Neural cell (in vitro differentiated cells): Measurements from ENCODE around the gene PDE8B.

ENCODE experiments used
- EZH2 ChIP-seq: fragments of 200-600, 300-800 bp; shearing (Covaris generic), sonication (generic); IDR thresholded peaks from 2 replicates; pipeline ENCODE4 v1.6.1; 2014; ENCODE audit warnings: antibody characterized with exemption, low read length, borderline replicate concordance, mild to moderate bottlenecking; ENCODE audit not compliant: insufficient read depth, poor library complexity, severe bottlenecking
- POLR2AphosphoS5 ChIP-seq: IDR thresholded peaks from 2 replicates; pipeline ENCODE4 v1.6.1; 2012
- RAD21 ChIP-seq: fragments of 450-650 bp; conservative IDR thresholded peaks from 2 replicates; pipeline ENCODE4 v1.6.1; 2014; ENCODE audit warnings: antibody characterized with exemption, mild to moderate bottlenecking, moderate library complexity
- TF ChIP-seq, protein P1 (sequence below): fragments of 450-650 bp; IDR thresholded peaks from 2 replicates; pipeline ENCODE4 v1.5.1; 2014; ENCODE audit warnings: antibody characterized with exemption, mild to moderate bottlenecking, moderate library complexity; ENCODE audit not compliant: poor library complexity, severe bottlenecking

DNA sequence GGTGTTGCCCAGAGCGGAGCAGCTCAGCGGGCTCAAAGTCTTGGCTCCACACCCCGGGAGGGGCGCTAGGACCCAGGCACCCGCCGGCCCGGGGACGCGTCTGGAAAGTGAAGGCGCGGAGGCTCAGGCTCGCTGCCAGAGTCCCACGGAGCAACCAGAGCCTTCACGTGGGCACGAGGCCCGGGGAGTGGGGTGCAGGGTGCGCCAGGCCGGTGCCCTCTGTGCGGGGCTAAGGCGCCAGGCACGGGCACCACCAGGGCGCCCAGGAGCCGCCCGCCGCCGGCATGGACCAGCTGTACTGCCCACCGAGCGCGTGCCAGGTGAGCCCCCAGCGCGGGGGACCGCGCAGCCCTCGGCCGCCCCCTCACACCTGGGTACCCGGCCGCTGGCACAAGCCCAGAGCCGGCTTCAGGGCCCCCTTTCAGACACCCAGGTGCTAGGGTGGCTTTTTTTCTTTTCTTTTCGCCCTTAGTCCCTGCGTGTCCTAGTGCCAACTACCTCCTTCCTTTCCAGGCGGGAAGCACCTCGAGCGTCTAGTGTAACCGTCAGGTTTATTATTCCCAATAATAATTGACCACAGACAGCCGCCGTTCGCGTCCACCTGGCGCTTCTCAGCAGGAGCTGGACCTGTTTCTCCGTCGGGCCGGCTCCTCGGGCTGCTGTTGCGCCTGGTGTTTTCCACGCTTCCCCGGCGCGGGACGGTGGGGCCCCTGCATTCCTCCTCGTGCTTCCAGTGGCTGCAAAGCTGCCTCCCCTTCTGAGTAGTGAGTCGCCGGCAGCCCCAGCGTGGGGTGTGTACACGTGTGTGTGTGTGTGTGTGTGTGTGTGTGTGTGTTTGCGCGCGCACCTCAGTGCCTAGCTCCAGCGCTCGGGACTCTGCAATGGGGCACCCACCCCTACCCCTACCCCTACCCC, 30.1 kb upstream of the PDE8B start:
- TF ChIP-seq RAD21 (no peak), POLR2AphosphoS5 (no peak), EZH2 (no peak)
- TF ChIP-seq, protein P1, sequence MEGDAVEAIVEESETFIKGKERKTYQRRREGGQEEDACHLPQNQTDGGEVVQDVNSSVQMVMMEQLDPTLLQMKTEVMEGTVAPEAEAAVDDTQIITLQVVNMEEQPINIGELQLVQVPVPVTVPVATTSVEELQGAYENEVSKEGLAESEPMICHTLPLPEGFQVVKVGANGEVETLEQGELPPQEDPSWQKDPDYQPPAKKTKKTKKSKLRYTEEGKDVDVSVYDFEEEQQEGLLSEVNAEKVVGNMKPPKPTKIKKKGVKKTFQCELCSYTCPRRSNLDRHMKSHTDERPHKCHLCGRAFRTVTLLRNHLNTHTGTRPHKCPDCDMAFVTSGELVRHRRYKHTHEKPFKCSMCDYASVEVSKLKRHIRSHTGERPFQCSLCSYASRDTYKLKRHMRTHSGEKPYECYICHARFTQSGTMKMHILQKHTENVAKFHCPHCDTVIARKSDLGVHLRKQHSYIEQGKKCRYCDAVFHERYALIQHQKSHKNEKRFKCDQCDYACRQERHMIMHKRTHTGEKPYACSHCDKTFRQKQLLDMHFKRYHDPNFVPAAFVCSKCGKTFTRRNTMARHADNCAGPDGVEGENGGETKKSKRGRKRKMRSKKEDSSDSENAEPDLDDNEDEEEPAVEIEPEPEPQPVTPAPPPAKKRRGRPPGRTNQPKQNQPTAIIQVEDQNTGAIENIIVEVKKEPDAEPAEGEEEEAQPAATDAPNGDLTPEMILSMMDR = no peak
